GM15510 (cell line): ENCODE data around the gene CCDC24.

Experiments
- POLR2A ChIP-seq: IDR thresholded peaks from 3 replicates; pipeline ENCODE4 v1.6.1; 2011; ENCODE audit warnings: borderline replicate concordance; ENCODE audit not compliant: insufficient read length; ENCODE audit errors: extremely low read depth

CCDC24 gene

DNA sequence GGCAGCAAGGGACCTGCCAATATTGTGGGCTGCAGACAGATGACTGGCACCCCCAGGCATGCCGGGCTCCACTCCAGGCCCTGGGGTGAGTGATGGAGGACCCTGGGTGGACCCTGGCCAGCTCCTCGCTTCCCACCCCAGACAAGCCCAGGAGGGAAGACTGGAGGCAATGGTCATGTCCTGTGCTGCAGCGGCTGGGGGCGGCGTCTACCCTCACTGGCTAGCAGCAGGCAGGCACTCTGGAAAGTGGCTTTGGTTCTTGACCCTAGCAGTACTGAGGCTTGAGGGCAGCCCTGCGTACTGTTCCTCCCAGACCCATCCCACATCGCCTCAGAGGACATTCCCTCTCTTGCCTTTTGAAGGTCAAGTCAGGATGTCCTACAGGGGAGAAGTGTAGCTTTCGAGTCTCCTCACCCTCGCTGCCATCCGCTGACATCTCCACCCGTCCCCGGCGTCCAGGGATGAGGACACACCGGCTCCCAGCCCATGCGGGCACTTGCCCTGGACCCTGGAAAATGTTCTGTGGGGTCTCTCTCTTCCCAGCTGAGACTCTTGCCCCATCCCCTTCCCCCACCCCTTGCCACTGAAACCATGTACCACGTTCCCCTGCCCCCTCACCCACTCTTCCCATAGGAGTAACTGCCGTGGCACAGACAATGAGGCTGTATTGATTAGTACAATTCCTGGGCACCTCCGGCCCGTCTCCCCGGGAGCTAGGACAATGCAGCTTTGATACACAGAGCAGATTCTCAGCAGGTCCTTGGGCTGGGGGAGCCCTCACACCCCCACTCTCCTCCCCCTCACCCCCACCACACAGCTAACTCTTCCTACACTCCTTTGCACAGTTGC lies 24.9 kb downstream of the CCDC24 start:
- no peak for TF ChIP-seq POLR2A

DNA sequence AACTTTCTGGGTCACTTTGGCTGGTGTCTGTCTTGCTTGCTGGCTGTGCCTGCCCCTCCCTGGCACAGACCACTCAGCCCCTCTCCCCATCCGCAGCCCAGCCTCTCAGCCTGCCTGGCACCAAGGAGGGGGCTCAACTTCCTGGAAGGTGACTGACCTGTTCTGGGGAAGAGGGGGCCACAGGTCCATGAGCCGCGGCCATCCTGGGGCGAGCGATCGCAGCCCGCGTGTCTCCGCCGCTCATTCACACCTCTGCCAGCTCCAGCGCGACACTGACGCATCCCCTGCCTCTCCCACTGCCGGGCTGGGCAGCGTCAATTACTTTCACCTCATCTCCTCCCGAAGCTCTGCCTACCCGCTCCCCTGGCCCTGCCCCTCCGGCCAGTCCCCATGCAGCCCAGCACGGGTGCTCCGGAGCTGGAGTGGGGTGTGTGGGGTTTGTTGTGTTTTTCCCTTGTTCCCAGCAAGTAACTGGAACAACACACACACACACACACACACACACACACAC lies 25.5 kb downstream of the CCDC24 start:
- TF ChIP-seq POLR2A = no peak

DNA sequence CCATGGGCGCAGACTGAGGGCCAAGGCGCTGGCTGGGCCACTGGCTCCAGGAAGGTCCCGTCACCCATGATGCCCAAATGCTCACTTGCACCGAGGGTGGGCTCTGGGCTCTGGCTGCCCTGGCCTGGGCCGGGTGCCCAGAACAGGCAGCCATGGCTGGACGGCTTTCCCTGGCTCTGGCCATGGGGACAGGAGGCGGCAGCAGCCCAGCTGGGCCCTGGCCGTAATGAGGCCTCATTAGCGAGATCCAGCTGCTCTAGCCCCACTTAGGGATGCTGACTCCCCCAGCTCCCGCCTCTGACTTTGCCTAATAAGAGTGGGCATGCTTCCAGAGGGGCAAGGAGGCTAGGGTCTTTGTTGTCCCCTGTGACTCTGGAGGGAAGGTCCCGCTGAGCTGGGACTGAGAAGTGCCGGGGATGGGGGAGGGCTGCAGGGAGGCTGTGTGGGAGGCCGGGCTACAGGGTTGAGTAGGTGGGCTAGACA lies 28.1 kb downstream of the CCDC24 start:
- TF ChIP-seq POLR2A = no peak

DNA sequence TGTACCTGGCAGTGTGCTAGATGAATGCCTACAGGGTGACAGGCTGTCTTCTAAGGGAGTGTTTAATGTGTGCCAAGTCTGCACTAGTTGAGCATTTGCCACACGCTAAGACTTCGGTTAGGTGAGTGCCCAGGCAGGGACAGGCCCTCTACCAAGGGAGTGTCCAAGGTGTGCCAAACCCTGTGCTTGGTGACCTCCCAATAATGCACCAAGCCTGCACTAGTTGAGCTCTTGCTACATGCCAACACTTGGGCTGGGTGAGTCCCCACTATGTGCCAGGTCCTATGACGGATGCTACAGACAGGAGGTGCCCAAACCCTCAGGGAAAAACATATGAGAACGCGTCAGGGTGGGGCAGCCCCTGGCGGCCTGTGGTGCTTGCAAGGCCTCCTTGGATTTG lies 29.1 kb downstream of the CCDC24 start:
- TF ChIP-seq POLR2A = no peak

DNA sequence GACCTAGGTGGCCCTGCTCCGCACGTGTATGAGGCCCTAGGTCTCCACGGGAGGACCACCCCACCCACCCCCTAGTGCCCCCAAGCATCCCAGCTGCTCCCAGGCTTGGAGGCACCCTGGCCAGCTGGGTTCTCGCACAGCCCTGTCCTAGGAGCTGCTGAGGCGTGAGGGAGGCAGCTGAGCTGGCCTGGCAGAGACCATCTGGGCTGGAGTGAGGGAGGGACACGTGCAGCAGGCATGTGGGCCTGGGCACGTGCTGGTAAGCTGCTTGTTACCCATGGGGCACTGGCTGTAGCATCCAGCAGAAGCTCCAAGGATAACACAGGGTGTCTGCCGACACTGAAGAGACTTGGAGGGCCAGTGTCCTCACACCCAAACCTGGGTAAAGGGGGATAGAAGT lies 29.8 kb downstream of the CCDC24 start:
- TF ChIP-seq POLR2A = no peak

DNA sequence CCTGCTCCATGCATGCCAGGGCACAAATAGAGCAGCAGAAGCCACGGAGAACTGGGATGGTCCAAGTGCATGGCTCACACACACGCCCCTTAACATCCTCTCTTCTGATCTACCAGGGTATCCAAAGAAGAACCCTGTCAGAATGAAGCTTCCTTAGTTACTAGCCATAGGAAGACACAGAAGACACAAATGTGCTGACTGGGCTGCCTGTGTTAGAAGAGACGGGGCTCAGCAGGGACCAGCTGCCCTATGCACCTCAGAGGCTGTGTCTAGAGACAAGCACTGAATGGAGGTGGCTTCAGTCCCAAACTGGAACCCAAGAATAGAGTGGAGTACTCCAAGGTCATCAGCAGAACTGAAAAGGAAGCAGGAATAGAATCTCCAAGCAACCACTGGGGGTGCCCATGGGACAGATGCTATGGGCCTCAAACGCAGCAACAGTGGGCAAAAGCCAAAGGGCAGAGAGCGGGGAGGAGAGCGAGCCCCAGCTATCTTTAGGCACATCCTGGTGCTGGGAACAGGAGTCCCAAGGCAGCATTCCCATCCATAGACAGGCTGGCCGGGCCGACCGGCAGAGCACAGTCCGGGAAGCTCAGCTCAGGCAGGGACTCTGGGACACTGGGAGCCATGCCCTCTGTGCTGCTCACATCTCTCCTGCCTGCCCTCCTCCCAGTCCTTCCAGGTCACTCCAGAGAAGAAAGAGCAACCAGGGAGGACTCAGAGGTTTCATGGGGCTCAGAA lies 30.4 kb downstream of the CCDC24 start:
- no peak for TF ChIP-seq POLR2A

DNA sequence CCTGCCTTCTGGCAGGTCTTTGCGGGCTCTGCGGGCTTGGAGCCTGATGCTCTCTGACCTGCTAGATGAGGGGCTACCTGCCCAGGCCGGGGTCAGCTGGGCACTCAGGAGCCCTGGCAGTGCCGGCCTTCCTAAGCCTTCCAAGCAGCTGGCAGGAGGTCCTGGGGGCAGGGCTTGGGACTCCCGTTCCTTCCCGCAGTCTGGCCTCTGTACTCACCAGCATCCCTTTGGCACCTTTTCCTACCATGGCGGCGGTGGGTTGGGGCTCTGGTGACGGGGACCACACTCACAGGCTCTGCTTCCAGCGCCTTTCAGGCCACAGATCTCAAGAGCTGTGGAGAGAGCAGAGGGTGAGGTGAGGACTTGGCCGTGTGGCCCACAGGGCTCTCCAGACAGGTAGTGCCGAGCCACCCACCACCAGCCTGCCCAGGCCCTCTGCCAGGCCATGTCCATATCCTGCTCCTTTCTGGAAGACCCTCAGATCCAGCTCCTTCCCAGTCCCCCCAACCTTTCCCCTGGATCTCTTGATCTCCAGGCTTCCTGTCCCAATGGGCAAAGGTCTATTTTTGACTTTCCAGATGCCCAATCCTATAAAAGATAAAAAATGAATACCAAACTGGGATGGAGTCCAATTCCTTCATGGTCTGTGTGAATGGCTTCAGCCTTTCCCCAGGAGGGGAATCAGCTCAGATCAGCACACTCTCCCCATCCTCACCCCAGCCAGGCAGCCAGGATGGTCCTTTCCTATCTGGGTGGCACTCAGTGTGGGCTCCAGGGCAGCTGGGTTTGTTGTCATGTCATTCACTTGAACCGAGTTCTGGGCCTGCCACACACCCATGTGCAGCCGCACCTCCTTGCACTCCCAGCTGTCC lies 32.9 kb downstream of the CCDC24 start:
- no peak for TF ChIP-seq POLR2A

DNA sequence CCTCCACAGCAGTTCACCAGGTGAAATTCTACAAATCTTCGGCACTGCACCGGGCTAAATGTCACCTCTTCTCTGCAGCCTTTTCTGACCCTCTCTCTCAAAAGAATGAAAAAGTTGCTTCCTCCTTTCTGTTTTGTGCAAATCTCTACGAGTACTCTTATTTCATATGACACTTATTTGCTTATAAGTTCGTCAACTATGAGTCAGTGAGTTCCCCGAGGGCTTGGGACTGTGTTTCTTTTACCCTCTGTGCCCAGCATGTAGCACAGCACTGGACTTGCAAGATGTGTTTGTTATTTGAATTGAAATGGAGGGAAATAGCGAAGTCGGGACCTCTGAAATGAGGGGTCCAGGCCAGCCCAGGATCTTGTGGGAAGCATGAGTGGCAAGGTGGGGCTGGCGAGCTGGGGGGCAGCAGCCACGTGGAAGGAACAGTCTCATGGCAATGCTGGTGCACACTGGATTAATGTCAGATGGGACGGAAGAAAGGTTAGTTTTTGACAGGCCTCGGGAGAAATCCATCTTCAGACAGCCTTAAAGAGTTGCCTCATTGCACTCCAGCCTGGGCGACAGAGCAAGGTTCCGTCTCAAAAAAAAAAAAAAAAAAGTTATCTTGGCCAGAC lies 33.6 kb downstream of the CCDC24 start:
- no peak for TF ChIP-seq POLR2A

DNA sequence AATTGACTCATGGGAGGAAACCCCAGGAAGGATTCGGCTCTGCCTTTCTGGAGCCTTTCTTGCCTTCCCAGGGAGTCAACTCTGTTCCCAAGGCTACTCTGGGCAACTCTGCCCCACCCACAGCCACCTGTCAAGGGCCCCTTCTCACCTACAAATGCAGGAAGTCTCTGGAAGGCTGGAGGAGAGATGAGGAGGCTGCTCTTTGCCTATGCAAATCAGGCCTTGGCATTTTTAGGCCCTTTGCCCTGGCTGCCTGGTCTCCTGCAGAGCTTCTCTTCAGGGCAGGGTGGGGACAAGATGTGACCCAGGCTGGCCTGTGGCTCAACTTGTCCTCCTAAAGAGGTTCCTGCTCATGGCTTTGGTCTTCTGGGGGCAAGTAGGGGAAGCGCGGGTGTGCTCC lies 34.4 kb downstream of the CCDC24 start:
- TF ChIP-seq POLR2A = no peak

DNA sequence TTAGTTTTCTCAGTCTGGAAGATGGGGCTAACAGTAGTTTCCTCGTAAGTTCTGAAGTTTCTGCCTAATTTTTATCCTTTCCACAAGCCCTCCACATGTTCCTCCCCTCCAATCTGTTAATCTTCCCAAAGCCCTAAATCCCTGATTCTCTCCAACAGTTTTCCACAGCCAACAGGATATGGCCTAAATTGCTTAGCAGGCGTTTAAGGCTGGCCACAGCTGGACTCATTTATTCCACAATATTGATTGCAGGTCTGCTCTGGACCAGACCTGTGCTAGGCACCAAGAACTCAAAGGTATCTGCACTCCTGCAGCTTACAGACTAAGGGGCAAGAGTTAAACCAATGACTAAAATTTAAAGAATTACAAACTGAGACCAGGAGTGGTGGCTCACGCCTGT lies 35.9 kb downstream of the CCDC24 start:
- no peak for TF ChIP-seq POLR2A

DNA sequence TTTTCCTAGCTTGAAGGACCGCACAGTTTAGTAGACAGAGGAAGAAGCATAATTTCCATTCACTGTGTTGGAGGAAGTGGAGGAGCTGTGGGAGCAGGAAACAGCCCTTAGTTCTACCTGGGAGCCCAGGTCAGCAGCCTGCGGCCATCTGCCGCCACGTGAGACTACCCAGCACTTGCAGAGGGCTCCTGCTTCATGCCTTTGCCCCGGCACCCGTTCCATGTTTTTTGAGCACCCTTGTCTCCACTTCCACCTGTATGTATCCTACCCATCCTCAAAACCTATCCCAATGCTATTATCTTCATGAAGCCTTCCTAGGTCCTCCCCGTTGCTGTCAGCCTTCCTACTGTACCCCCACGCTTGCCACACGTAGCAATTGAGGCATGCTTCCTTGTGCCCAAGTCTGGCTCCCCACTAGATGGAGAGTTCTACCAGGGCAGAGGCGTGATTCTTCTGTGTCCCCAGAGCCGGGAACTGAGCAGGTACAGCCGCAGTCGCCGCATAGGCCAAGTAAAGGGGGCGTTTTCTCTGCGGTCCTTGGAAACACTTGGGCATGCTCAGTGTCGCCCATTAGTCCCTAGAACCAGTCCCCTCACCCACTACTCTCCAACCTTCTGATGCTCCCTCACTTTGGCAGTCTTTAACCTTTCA lies 38.0 kb downstream of the CCDC24 start:
- TF ChIP-seq POLR2A = no peak

DNA sequence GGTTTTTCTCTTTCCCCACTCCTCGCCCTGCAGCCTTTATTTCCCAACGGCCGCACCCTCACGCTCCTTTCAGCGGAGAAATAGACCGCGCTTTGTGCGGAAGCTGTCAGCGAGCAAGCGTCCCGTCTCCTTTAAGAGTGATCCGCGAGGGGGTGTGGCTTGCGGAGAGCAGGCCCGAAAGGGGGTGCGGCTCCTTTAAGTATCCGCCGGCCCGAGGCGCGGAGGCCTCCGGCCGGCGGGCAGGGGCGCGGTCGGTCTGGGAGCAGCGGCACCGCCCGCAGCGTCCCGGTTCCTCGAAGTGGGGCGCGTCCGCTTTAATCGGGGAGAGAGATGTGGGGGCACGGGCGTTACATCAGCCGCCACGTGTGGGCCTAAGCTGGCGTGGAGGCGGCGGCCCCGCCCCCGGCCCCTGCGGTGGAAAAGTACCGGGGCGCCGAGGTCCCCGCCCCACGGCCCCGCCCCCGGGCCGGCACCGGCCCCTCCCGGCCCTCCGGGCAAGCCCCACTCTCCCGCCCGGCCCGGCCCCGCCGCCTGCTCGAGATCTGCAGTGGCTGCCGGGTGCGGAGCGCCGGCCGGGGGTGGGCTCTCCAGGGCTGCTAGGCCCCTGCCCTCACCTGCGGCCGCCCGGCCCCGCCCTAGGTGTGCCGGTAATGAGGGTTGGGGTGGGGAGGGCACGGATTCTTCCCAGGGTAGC lies 38.7 kb downstream of the CCDC24 start:
- peak; percentile 51 for TF ChIP-seq POLR2A

DNA sequence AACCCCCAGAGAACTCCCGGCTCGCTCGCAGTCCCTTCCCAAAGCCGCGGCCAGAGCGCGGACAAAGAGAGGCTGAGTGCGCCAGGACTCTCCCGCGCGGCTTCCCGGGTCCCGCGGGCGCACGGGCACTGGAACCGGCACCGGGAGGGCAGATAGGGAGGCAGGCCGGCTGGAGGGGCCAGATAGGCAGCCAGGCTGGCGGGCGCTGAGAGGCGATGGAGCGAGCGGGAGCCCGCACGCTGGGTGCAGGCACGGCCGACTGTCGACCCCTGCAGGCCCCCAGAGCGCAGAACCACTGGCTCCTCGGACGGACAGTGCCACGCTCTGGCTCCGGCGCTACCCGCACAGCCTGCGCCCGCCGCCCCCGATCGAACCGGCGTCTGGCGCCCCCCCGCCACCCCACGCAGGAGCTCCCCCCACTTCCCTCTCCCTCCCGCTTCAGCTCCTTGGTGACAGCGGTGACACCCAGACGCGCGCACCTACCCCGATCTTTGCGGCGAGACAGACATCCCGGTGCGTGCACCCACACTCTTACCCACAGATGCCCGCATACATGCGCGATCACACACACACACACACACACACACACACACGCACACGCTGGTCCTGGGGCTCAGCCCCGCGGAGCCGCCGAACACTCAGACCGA lies 39.3 kb downstream of the CCDC24 start:
- no peak for TF ChIP-seq POLR2A
